Fibroblast of peridontal ligament (primary cell): Measurements from ENCODE around the gene NPDC1.
"Not testable (repeated sequence)": the region's sequence is repeated elsewhere in the genome, so short reads cannot be mapped to it uniquely, and the experiment has no call there.

Experiments used
- DNase-seq: peaks from one replicate; pipeline ENCODE4 v3.0.0-alpha.2; 2010; ENCODE audit errors: extremely low read depth

The NPDC1 gene

GRCh38 chr9:137039611-137040366, 6.2 kb downstream of the NPDC1 start:
- no peak for DNase-seq

GRCh38 chr9:137038916-137039315, 7.1 kb downstream of the NPDC1 start:
- no peak for DNase-seq

- DNase-seq = no peak
Measured at GRCh38 chr9:137037483-137037882, 8.5 kb downstream of the NPDC1 start.

GRCh38 chr9:137037035-137037434, 8.9 kb downstream of the NPDC1 start:
- DNase-seq = no peak

GRCh38 chr9:137035937-137036336, 10.0 kb downstream of the NPDC1 start:
- no peak for DNase-seq

- DNase-seq = no peak
Measured at GRCh38 chr9:137035507-137035834, 10.5 kb downstream of the NPDC1 start.

GRCh38 chr9:137034709-137035506, 11.1 kb downstream of the NPDC1 start:
- DNase-seq = peak; percentile 76

GRCh38 chr9:137034039-137034708, 11.8 kb downstream of the NPDC1 start:
- DNase-seq = no peak

GRCh38 chr9:137033481-137033880, 12.5 kb downstream of the NPDC1 start:
- not testable (repeated sequence) for DNase-seq

GRCh38 chr9:137032858-137033257, 13.1 kb downstream of the NPDC1 start:
- no peak for DNase-seq

- no peak for DNase-seq
Measured at GRCh38 chr9:137031904-137032640, 13.9 kb downstream of the NPDC1 start, which contains the start of gene FUT7. TSS of gene FUT7 (minus strand) at chr9:137032088. CDS start at chr9:137031991, 97 bp downstream.

GRCh38 chr9:137030538-137031527, 15.1 kb downstream of the NPDC1 start:
- no peak for DNase-seq

GRCh38 chr9:137030006-137030405, 16.0 kb downstream of the NPDC1 start:
- DNase-seq = no peak

- DNase-seq = peak; percentile 35
Measured at GRCh38 chr9:137029058-137029936, 16.7 kb downstream of the NPDC1 start.

- peak; percentile 6 for DNase-seq
Measured at GRCh38 chr9:137028263-137029057, 17.5 kb downstream of the NPDC1 start.

GRCh38 chr9:137027369-137028262, 18.4 kb downstream of the NPDC1 start, which contains the start of gene ABCA2:
TSS of gene ABCA2 (minus strand) at chr9:137028237. CDS start at chr9:137028140, 97 bp downstream.
- no peak for DNase-seq

- DNase-seq = no peak
Measured at GRCh38 chr9:137026828-137027227, 19.1 kb downstream of the NPDC1 start.

GRCh38 chr9:137026384-137026783, 19.6 kb downstream of the NPDC1 start:
- DNase-seq = no peak
